ENCODE results near the gene CAMTA1. TPM values are rescaled to one million over a fixed set of nuclear protein-coding genes. Genes with fewer than 3 reads are reported as not detected.

The CAMTA1 gene
- polyA plus RNA-seq, 1 donor from 2014 or later = 162 TPM

DNA sequence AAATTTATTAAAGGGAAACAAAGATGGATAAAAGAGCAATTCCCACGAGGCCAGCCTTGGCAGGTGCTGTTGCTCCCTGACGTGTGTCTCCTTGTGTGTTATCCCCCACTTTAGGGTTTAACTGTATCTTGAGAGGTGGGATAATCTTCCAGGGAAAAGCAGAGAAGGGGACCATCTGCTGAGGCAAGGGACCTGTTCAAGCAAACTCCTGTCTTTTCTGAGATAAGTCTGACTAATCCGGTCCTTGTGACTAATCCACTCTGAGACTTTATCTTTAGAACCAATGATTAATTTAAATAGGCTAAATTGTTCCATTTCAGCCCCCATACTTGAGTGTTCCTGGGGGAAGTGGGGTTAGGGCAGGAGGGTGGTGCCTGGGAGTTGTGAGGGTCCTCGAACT is 163.6 kb downstream of the CAMTA1 start:
- H3K36me3 ChIP-seq (ENCODE audit: insufficient read depth, low read length) = no peaks in the 10 kb centered on the region
- H3K9me3 ChIP-seq (ENCODE audit: low read length) = no peaks in the 10 kb centered on the region
- no peak overlapping the region for H3K9ac ChIP-seq (ENCODE audit: low read length)
- H3K9me2 ChIP-seq (ENCODE audit: insufficient read depth, low read length) = no peaks in the 10 kb centered on the region
- no peaks in the 10 kb centered on the region for H3F3A ChIP-seq (ENCODE audit: insufficient read depth, low read length, poor library complexity, severe bottlenecking)
- H3K79me2 ChIP-seq (replicated peaks; ENCODE audit: insufficient read depth, low read length) = no peaks in the 10 kb centered on the region
- no peak overlapping the region for H3K27ac ChIP-seq (ENCODE audit: low read length)
- no peak overlapping the region for H2AFZ ChIP-seq (ENCODE audit: low read depth, low read length)
- no peaks in the 10 kb centered on the region for H4K20me1 ChIP-seq (ENCODE audit: insufficient read depth)
- no peak overlapping the region for H3K4me2 ChIP-seq (ENCODE audit: low read length)
- H3K4me3 ChIP-seq (ENCODE audit: low read length) = no peak overlapping the region
- TF ChIP-seq POLR2AphosphoS5 (IDR thresholded peaks at IDR 0.05) (no peak), SMC3 (conservative IDR thresholded peaks at IDR 0.05; ENCODE audit: poor library complexity) (no peak), EP300 (conservative IDR thresholded peaks at IDR 0.05; ENCODE audit: poor library complexity, severe bottlenecking) (no peak), RAD21 (conservative IDR thresholded peaks at IDR 0.05) (no peak)
- H3K27me3 ChIP-seq (ENCODE audit: insufficient read depth, low read depth, low read length) = no peaks in the 10 kb centered on the region

DNA sequence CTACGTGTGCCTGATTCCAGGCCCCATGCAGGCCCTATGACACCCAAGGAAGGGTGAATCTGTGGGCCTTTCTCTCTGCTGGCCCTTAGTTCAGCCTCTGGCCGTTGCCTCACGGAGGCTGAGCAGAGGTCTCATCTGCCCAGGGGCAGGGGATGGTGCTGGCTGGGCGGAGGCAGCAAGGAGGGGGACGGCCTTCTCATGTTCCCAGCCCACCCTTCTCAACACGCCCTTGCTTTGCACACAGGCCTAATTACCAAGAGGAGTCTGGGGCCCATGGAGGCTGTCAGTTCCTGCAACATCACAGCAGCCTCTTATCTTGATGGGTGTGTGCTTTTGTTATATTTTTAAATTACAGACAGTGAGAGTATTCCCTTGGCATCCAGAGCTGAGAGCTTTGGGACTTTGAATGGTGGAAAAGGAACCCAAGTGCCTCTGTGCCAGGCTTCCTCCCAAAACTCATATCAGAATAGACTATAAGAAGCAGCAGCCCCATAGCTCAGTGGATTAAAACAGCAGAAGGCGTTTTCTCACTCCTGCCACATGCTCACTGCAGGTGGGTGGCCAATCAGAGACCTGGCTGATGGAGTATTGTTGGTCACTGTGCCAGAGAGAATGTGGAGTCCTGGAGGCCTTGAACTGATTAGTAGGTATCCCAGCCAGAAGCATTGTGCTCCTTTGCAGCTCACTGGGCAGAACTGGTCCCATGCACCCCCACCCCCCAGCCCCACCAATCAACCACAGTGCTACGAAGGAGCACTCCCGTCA is 164.9 kb downstream of the CAMTA1 start:
- no peaks in the 10 kb centered on the region for H3K9me2 ChIP-seq (ENCODE audit: insufficient read depth, low read length)
- no peaks in the 10 kb centered on the region for H3K79me2 ChIP-seq (replicated peaks; ENCODE audit: insufficient read depth, low read length)
- no peaks in the 10 kb centered on the region for H3F3A ChIP-seq (ENCODE audit: insufficient read depth, low read length, poor library complexity, severe bottlenecking)
- TF ChIP-seq EZH2 (IDR thresholded peaks at IDR 0.05; ENCODE audit: borderline replicate concordance, insufficient read depth, low read length, poor library complexity, severe bottlenecking) = no peak
- no peak for TF ChIP-seq POLR2AphosphoS5 (IDR thresholded peaks at IDR 0.05)
- no peak for TF ChIP-seq CTCF (IDR thresholded peaks at IDR 0.05; ENCODE audit: poor library complexity, severe bottlenecking)
- TF ChIP-seq REST (IDR thresholded peaks at IDR 0.05; ENCODE audit: borderline replicate concordance) = no peak
- no peak for TF ChIP-seq RAD21 (conservative IDR thresholded peaks at IDR 0.05)
- no peak for TF ChIP-seq MXI1 (conservative IDR thresholded peaks at IDR 0.05; ENCODE audit: poor library complexity, severe bottlenecking)
- H2AFZ ChIP-seq (ENCODE audit: low read depth, low read length) = no peak overlapping the region
- H4K20me1 ChIP-seq (ENCODE audit: insufficient read depth) = no peaks in the 10 kb centered on the region
- no peak overlapping the region for H3K9ac ChIP-seq (ENCODE audit: low read length)
- H3K4me3 ChIP-seq (ENCODE audit: low read length) = no peak overlapping the region
- H3K27me3 ChIP-seq (ENCODE audit: insufficient read depth, low read depth, low read length) = no peaks in the 10 kb centered on the region
- H3K27ac ChIP-seq (ENCODE audit: low read length) = no peak overlapping the region
- no peaks in the 10 kb centered on the region for H3K36me3 ChIP-seq (ENCODE audit: insufficient read depth, low read length)
- H3K4me2 ChIP-seq (ENCODE audit: low read length) = no peak overlapping the region
- no peaks in the 10 kb centered on the region for H3K9me3 ChIP-seq (ENCODE audit: low read length)

Data from neural cell (in vitro differentiated cells).